NCI-H2196 treated with DMSO at 0.1 percent for 48 hours (cell line): Measurements from ENCODE around the gene COPE.
A peak's percentile ranks its signal among the peaks of the same experiment; 100 is the strongest.
"Not testable (repeated sequence)": the region's sequence is repeated elsewhere in the genome, so short reads cannot be mapped to it uniquely, and the experiment has no call there.

ENCODE experiments used
- DNase-seq: peaks from one replicate; lab custom pipeline; 2025; ENCODE audit not compliant: unreplicated experiment; lab: John Stamatoyannopoulos, UW

COPE gene

GRCh38 chr19:18940769-18941627 lies 21.8 kb upstream of the COPE start, which contains the start of gene HOMER3:
TSS of gene HOMER3 (minus strand) at chr19:18941217. CDS start at chr19:18938982, 2,235 bp downstream.
- DNase-seq = no peak

- no peak for DNase-seq
Observed at GRCh38 chr19:18939922-18940768, 21.0 kb upstream of the COPE start.

GRCh38 chr19:18939163-18939562 lies 20.0 kb upstream of the COPE start:
- no peak for DNase-seq

GRCh38 chr19:18933297-18933696 lies 14.1 kb upstream of the COPE start:
- DNase-seq = no peak

GRCh38 chr19:18932216-18932841 lies 13.1 kb upstream of the COPE start:
- DNase-seq = no peak

GRCh38 chr19:18931316-18932162 lies 12.4 kb upstream of the COPE start:
- DNase-seq = no peak

- DNase-seq = no peak
Observed at GRCh38 chr19:18929311-18929710, 10.1 kb upstream of the COPE start.

GRCh38 chr19:18928018-18928805 lies 9.0 kb upstream of the COPE start:
- no peak for DNase-seq

GRCh38 chr19:18924684-18925213 lies 5.6 kb upstream of the COPE start:
- no peak for DNase-seq

GRCh38 chr19:18922228-18922985 lies 3.2 kb upstream of the COPE start:
- no peak for DNase-seq

- no peak for DNase-seq
Observed at GRCh38 chr19:18921593-18921992, 2.4 kb upstream of the COPE start.

- no peak for DNase-seq
Observed at GRCh38 chr19:18920400-18920799, 1.2 kb upstream of the COPE start.

GRCh38 chr19:18919900-18920214 lies 670 bp upstream of the COPE start:
- DNase-seq = no peak

- DNase-seq = not testable (repeated sequence)
Observed at GRCh38 chr19:18917593-18917992, 1.6 kb downstream of the COPE start.

- peak; percentile 45 for DNase-seq
Observed at GRCh38 chr19:18915639-18916038, 3.5 kb downstream of the COPE start.

- no peak for DNase-seq
Observed at GRCh38 chr19:18913466-18913865, 5.7 kb downstream of the COPE start.

- no peak for DNase-seq
Observed at GRCh38 chr19:18912933-18913332, 6.3 kb downstream of the COPE start.

GRCh38 chr19:18910801-18911436 lies 8.3 kb downstream of the COPE start:
- DNase-seq = no peak
